Mesenchymal stem cell (in vitro differentiated cells and primary cell): Measurements from ENCODE around the gene PCDHB11.
"Not testable (repeated sequence)": the region's sequence is repeated elsewhere in the genome, so short reads cannot be mapped to it uniquely, and the experiment has no call there.

Experiments
- DNase-seq: peaks from one replicate; pipeline ENCODE4 v3.0.0-alpha.2; 2013
- H2AFZ ChIP-seq: one replicate; pipeline ENCODE4 v1.6.1; 2013; ENCODE audit warnings: low read depth, mild to moderate bottlenecking, control low read depth, inconsistent platforms, low read length, moderate library complexity
- H2AK5ac ChIP-seq: 2 replicates; pipeline ENCODE4 v1.6.1; 2013; ENCODE audit warnings: low read length, moderate library complexity, mild to moderate bottlenecking, inconsistent platforms; ENCODE audit not compliant: severe bottlenecking
- H2BK120ac ChIP-seq: one replicate; pipeline ENCODE4 v1.6.1; 2013; ENCODE audit warnings: low read depth, mild to moderate bottlenecking, inconsistent platforms, low read length, moderate library complexity
- H2BK12ac ChIP-seq, 2 experiments: one replicate each; pipeline ENCODE4 v1.6.1; 2013; ENCODE audit warnings: inconsistent platforms in 2 of 2, low read length in 2 of 2, mild to moderate bottlenecking in 2 of 2, moderate library complexity in 2 of 2, control low read depth in 1 of 2
- H2BK15ac ChIP-seq: one replicate; pipeline ENCODE4 v1.6.1; 2013; ENCODE audit warnings: mild to moderate bottlenecking, low read depth, inconsistent platforms; ENCODE audit not compliant: poor library complexity, severe bottlenecking
- H2BK5ac ChIP-seq: 2 replicates; pipeline ENCODE4 v1.6.1; 2013; ENCODE audit warnings: low read depth, mild to moderate bottlenecking, low read length, control low read depth, inconsistent platforms; ENCODE audit not compliant: poor library complexity, severe bottlenecking
- H3K14ac ChIP-seq, 2 experiments: one replicate each; pipeline ENCODE4 v1.6.1; 2013; ENCODE audit warnings: inconsistent platforms in 2 of 2, low read length in 2 of 2, control low read depth in 1 of 2, mild to moderate bottlenecking in 1 of 2, moderate library complexity in 1 of 2
- H3K18ac ChIP-seq, 2 experiments: one replicate each; pipeline ENCODE4 v1.6.1; 2013; ENCODE audit warnings: inconsistent platforms in 2 of 2, low read length in 2 of 2, control low read depth in 1 of 2, low read depth in 1 of 2, mild to moderate bottlenecking in 1 of 2
- H3K23ac ChIP-seq, 2 experiments: one replicate each; pipeline ENCODE4 v1.6.1; 2013; ENCODE audit warnings: inconsistent platforms in 2 of 2, low read length in 2 of 2, mild to moderate bottlenecking in 2 of 2, moderate library complexity in 2 of 2, control low read depth in 1 of 2
- H3K27ac ChIP-seq: 2 replicates; pipeline ENCODE4 v1.5.1; 2013; ENCODE audit warnings: mild to moderate bottlenecking, moderate library complexity, low read length, control low read depth, inconsistent platforms; ENCODE audit not compliant: poor library complexity, severe bottlenecking
- H3K27me3 ChIP-seq, 2 experiments: 2 replicates each; pipeline versions ENCODE4 v1.6.1 to v1.7.0; 2013; ENCODE audit warnings: low read length in 2 of 2, mild to moderate bottlenecking in 2 of 2, moderate library complexity in 2 of 2, control low read depth in 1 of 2, inconsistent platforms in 1 of 2; ENCODE audit not compliant: control insufficient read depth in 1 of 2, insufficient read depth in 1 of 2
- H3K36me3 ChIP-seq, 2 experiments: 2 replicates each; pipeline versions ENCODE4 v1.6.1 to v1.7.0; 2013; ENCODE audit warnings: low read length in 2 of 2, control low read depth in 1 of 2, inconsistent platforms in 1 of 2, low read depth in 1 of 2, mild to moderate bottlenecking in 1 of 2; ENCODE audit not compliant: insufficient read depth in 2 of 2, control insufficient read depth in 1 of 2
- H3K4ac ChIP-seq, 2 experiments: one replicate each; pipeline ENCODE4 v1.6.1; 2013; ENCODE audit warnings: inconsistent platforms in 2 of 2, low read length in 2 of 2, mild to moderate bottlenecking in 2 of 2, moderate library complexity in 2 of 2, control low read depth in 1 of 2, low read depth in 1 of 2
- H3K4me1 ChIP-seq: 2 replicates; pipeline ENCODE4 v1.6.1; 2013; ENCODE audit warnings: low read depth, low read length, control low read depth; ENCODE audit not compliant: control insufficient read depth, insufficient read depth
- H3K4me2 ChIP-seq: 2 replicates; pipeline ENCODE4 v1.6.1; 2013; ENCODE audit warnings: low read length, mild to moderate bottlenecking, inconsistent platforms; ENCODE audit not compliant: poor library complexity, severe bottlenecking
- H3K4me3 ChIP-seq, 2 experiments: 2 replicates each; pipeline versions ENCODE4 v1.5.1 to v1.7.0; 2013; ENCODE audit warnings: low read length in 2 of 2, mild to moderate bottlenecking in 2 of 2, control low read depth in 1 of 2, low read depth in 1 of 2; ENCODE audit not compliant: insufficient read depth in 1 of 2
- H3K79me1 ChIP-seq: replicated peaks from 2 replicates; pipeline ENCODE4 v1.6.1; 2013; ENCODE audit warnings: mild to moderate bottlenecking, control low read depth, low read length, inconsistent platforms; ENCODE audit not compliant: poor library complexity, severe bottlenecking
- H3K9ac ChIP-seq: 2 replicates; pipeline ENCODE4 v1.7.0; 2013; ENCODE audit warnings: mild to moderate bottlenecking, low read length, moderate library complexity
- H3K9me3 ChIP-seq: 2 replicates; pipeline ENCODE4 v1.7.0; 2013; ENCODE audit warnings: mild to moderate bottlenecking, low read length; ENCODE audit not compliant: control insufficient read depth
- H4K8ac ChIP-seq: one replicate; pipeline ENCODE4 v1.6.1; 2013; ENCODE audit warnings: inconsistent platforms, mild to moderate bottlenecking, low read length, moderate library complexity
- H4K91ac ChIP-seq: one replicate; pipeline ENCODE4 v1.6.1; 2013; ENCODE audit warnings: mild to moderate bottlenecking, low read length, inconsistent platforms
- WGBS: methylation state at CpG from one replicate; pipeline ENCODE4 v1.1.7; 2013; ENCODE audit warnings: mixed read lengths; 5-methylcytosine and 5-hydroxymethylcytosine counted together

The PCDHB11 gene

GRCh38 chr5:141201126-141201525 is 1.7 kb downstream of the PCDHB11 start:
- H4K91ac ChIP-seq, H3K4me2 ChIP-seq, H3K27me3 ChIP-seq, H2BK15ac ChIP-seq, H3K18ac ChIP-seq, H3K9ac ChIP-seq, H3K4me3 ChIP-seq, H4K8ac ChIP-seq, H3K36me3 ChIP-seq, H3K4me1 ChIP-seq, H2BK120ac ChIP-seq, H2AFZ ChIP-seq, H2BK5ac ChIP-seq, DNase-seq, H3K27ac ChIP-seq, H2AK5ac ChIP-seq, H3K79me1 ChIP-seq, H3K4ac ChIP-seq, H3K14ac ChIP-seq, H3K23ac ChIP-seq, H2BK12ac ChIP-seq: not testable (repeated sequence)
- 84% methylated on average over 10 of the region's 38 CpGs for WGBS
- H3K9me3 ChIP-seq: peaks cover 79% of the 10 kb centered on the region

DNA sequence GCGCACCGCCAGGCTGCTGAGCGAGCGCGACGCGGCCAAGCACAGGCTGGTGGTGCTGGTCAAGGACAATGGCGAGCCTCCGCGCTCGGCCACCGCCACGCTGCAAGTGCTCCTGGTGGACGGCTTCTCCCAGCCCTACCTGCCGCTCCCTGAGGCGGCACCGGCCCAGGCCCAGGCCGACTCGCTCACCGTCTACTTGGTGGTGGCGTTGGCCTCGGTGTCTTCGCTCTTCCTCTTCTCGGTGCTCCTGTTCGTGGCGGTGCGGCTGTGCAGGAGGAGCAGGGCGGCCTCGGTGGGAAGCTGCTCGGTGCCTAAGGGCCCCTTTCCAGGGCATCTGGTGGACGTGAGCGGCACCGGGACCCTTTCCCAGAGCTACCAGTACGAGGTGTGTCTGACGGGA is 2.2 kb downstream of the PCDHB11 start:
- DNase-seq, H3K4me1 ChIP-seq, H4K91ac ChIP-seq, H2BK12ac ChIP-seq, H3K18ac ChIP-seq, H2AK5ac ChIP-seq, H2AFZ ChIP-seq, H3K9ac ChIP-seq, H2BK5ac ChIP-seq, H3K14ac ChIP-seq, H3K36me3 ChIP-seq, H3K79me1 ChIP-seq, H3K4ac ChIP-seq, H3K23ac ChIP-seq, H3K4me2 ChIP-seq, H3K27me3 ChIP-seq, H2BK120ac ChIP-seq, H3K4me3 ChIP-seq, H4K8ac ChIP-seq, H2BK15ac ChIP-seq, H3K27ac ChIP-seq: not testable (repeated sequence)
- H3K9me3 ChIP-seq: peaks cover 80% of the 10 kb centered on the region
- 95% methylated on average over 28 of the region's 35 CpGs for WGBS

DNA sequence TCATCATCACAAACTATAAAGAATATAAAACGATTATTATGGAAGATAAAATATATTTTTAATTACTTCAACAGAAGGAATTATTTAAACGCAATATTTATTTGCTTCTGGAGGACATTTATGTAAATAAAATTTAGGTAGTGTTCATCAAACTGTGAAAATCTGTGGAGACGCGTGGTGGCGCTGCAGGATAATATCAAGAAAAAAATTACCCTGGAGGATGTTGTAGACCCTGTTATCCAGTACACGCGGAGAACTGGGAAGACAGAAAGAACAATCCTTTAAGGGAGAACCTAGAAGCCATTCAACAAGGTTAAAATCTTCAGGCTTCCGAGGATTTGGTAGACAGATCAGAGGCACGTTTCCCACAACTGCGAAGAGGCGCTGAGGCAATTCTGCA is 9.1 kb downstream of the PCDHB11 start, which contains the start of gene PCDHB12:
PCDHB12 (plus strand) TSS at position 242 of the 400 bp plus-strand sequence. CDS start 189 bp downstream, outside the sequence.
- Histone ChIP-seq H3K79me1 (no peaks in the 10 kb centered on the region), H3K36me3 (no peaks in the 10 kb centered on the region), H3K14ac (no peak within 1 kb of the TSS), H4K8ac (no peak within 1 kb of the TSS), H3K4ac (no peak within 1 kb of the TSS), H3K4me1 (no peaks in the 10 kb centered on the region), H2BK120ac (no peak within 1 kb of the TSS), H3K4me2 (no peak within 1 kb of the TSS), H3K9ac (no peak within 1 kb of the TSS), H3K27me3 (no peaks in the 10 kb centered on the region), H3K9me3 (peaks cover 76% of the 10 kb centered on the region), H2AFZ (no peak within 1 kb of the TSS), H3K18ac (no peak within 1 kb of the TSS), H4K91ac (no peak within 1 kb of the TSS), H2BK12ac (no peak within 1 kb of the TSS), H2AK5ac (no peak within 1 kb of the TSS), H2BK5ac (no peak within 1 kb of the TSS), H3K4me3 (peak within 1 kb of the TSS in 1 of 2 experiments; percentile 13), H3K23ac (no peak within 1 kb of the TSS), H3K27ac (no peak within 1 kb of the TSS), H2BK15ac (no peak within 1 kb of the TSS)
- no peak for DNase-seq
- 63% methylated on average over 10 of the region's 11 CpGs for WGBS

DNA sequence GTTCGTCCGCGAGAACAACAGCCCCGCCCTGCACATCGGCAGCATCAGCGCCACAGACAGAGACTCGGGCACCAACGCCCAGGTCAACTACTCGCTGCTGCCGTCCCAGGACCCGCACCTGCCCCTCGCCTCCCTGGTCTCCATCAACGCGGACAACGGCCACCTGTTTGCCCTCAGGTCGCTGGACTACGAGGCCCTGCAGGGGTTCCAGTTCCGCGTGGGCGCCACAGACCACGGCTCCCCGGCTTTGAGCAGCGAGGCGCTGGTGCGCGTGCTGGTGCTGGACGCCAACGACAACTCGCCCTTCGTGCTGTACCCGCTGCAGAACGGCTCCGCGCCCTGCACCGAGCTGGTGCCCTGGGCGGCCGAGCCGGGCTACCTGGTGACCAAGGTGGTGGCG is 10.9 kb downstream of the PCDHB11 start:
- not testable (repeated sequence) for H2BK120ac ChIP-seq, H4K8ac ChIP-seq, H3K4me3 ChIP-seq, H3K23ac ChIP-seq, H3K27ac ChIP-seq, H2AK5ac ChIP-seq, DNase-seq, H3K36me3 ChIP-seq, H3K4me2 ChIP-seq, H2BK12ac ChIP-seq, H3K14ac ChIP-seq, H3K18ac ChIP-seq, H2BK15ac ChIP-seq, H3K79me1 ChIP-seq, H3K4ac ChIP-seq, H4K91ac ChIP-seq, H3K27me3 ChIP-seq, H3K4me1 ChIP-seq, H2AFZ ChIP-seq, H3K9ac ChIP-seq, H2BK5ac ChIP-seq
- 93% methylated on average over 16 of the region's 39 CpGs for WGBS
- H3K9me3 ChIP-seq: peaks cover 72% of the 10 kb centered on the region
